Erythroblast (primary cell): ENCODE results near the gene PTPRD.

ENCODE experiments used
- DNase-seq, 2 experiments: peaks; one replicate each; lab custom pipeline; 2025; lab: John Stamatoyannopoulos, UW
- GATA1 ChIP-seq: IDR thresholded peaks from 2 replicates; pipeline ENCODE4 v1.6.1; 2011; ENCODE audit warnings: low read depth, mild to moderate bottlenecking, control low read depth, low read length, moderate library complexity
- POLR2A ChIP-seq: IDR thresholded peaks from 2 replicates; pipeline ENCODE4 v1.6.1; 2011; ENCODE audit warnings: mild to moderate bottlenecking, low read length

PTPRD gene

DNA sequence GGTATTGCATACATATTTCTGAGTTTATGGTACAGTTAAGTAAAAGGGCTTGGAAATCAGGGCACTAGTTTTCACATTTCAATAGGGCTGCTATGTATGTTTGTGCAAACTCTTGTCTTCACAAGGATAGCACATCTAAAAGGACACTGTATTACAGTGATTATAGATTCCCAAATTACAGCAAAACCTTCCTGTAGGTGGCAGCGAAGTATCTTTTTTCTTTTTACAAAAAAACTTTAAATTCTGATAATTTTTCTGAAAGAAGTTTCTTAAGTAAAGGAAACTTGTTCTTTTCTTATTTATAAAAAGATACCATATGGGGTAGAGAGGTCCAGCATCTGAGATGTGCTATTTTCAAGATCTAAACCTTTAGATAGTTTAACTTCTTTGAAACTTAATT is 337.8 kb downstream of the PTPRD start:
- no peak for DNase-seq

DNA sequence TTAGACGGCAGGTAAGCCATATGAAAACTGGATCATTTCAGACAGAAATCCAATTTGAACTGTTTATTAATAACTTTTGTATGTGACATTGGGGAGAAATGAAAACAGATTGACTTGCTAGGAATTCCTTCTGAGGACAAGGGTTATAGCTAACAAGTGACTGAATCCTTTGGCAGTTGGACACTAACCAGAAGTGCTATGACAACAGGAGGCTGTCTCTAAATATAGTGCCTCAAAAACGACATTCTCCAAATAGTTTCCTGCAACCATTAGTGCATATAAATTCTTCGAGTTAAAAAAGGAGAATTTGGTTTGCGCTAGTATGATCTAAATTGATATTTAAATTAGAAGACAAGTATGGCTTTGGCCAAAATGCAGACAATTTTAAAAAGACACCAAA is 338.6 kb downstream of the PTPRD start:
- no peak for TF ChIP-seq GATA1
- no peak for DNase-seq

More for the DNA sequence above, 337.8 kb downstream of the PTPRD start:
- TF ChIP-seq POLR2A = no peak
- TF ChIP-seq GATA1 = no peak

DNA sequence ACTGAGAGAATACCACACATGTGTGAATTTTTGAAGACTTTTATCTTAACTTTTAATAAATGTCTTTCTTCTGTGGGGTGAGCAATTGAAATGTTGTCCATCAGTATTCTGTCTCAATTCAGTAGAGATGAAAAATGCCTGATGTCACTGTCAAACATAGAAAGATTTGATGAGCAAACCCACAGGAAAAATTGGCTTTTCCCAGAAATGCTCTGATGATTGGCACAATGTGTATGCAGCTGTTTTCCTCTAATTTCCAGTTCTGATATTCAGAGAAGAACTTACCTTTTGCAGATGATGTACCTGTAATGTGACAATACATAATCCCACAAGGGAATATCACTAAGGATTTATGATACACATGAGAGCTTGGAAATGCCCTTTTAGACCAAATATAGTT is 340.0 kb downstream of the PTPRD start:
- no peak for TF ChIP-seq POLR2A
- TF ChIP-seq GATA1 = no peak
- no peak for DNase-seq

DNA sequence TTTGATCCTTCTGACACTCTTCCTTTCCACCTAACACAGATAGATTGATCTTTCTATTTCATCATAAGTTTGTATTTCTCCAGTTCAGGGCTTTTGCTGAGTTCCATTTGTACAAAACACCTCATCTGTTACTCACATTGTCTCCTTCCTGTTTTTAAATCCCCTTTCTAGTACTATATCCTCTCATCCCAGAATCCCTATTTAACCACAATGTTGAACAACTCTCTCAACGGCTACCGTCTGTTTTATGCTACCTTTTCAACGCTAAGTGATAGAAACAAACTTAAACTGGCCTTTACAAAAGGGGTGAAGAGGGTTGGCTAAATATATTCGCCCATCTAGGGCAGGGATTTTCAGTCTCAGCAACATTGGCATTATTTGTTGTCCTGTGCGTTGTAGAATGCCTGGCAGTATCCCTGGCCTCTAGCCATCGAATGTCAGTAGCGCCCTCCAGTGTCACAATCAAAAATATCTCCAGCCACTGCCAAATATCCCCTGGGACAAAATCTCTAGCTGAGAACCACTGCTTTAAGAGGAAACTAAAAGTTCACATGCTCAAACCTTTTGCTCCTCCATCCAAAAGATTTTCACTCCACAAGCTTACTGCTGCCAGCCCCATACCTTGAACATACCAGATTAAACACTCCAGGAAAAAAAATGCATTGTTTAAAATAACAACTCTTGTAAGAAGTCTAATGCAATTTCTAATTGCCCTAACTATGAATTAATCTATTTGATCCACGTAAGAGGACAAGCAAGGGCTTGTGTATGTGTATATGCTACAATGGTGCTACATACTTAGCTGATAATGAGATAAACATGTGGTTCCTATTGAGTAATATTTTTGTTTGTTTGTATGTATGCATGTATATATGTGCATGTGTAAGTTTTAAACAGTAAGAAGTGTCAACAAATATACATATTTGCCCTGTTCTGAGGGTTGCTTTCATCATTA is 344.0 kb downstream of the PTPRD start:
- no peak for TF ChIP-seq GATA1
- peak; percentile 58 to 69 for DNase-seq

DNA sequence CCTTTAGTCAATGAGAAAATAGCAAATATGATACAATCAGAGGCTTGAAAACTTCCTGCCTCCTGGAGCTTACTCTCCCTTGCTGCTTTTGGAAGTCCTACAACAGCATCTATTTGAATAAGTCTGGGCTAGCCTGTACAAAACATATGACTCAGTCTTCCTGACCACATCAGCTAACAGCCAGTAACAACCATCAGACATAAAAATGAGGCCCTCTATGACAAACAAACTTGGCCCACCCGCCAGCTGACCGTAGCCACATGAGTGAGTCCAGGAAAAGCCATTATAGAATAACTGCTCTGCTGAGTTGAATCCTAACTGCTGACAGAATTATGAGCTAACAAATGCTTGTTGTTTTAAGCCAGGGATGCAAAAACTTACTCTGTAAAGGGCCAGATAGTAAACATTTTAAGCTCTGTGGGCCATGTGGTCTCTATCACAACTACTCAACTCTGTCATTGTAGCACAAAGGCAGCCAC is 347.6 kb downstream of the PTPRD start:
- no peak for DNase-seq

DNA sequence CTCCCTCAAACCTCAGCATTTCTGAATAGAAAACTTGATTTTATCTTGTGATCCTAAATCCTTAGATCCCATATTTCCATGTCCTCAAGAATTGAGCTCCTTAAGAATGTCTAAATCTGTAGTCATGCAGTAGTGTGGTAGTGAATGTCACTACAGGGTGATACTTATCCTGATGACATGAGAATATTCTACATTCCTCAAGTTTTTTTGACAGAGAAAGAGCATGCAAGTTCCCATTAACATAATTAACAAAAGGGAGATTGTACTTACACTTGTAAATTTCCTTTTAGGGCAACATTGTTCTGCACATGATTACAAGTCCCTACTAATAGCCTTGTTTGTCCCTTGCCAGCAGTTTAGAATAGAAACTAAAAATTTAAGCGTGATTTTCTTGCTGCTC is 352.3 kb downstream of the PTPRD start:
- no peak for TF ChIP-seq POLR2A
- TF ChIP-seq GATA1 = no peak
- no peak for DNase-seq

More for the DNA sequence above, 347.6 kb downstream of the PTPRD start:
- TF ChIP-seq GATA1 = no peak
- TF ChIP-seq POLR2A = no peak

DNA sequence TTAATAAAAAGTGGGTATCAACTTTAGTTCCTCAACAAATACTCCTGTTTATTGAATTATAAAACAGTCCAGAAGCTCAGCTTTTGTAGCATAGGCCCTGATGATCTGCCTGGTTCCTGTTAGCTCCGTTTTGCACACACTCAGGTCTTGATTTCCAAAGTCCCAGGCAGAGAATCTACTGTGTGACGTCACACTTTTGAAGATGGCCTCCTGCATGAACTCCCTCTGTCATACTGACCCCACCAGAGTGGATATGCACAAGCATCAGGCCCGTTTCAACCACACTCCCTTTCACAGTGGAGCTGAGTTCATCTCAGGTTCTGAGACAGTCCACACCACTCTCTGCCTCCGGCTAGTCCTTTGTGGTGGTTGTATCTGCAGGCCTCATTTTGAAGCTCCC is 353.1 kb downstream of the PTPRD start:
- DNase-seq = no peak

DNA sequence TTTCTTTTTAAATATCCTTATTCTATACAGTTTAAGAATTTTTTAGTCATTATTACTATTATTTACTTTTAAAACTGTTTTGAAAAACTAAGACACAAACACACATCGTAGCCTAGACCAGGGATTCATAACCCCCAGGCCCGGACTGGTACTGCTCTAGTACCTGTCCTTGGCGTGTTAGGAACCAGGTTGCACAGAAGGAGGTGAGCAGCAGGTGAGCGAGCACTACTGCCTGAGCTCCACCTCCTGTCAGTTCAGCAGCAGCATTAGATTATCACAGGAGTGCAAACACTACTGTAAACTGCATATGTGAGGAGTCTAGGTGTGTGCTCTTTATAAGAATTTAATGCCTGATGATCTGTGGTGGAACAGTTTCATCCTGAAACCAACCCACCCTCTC is 357.0 kb downstream of the PTPRD start:
- DNase-seq = no peak
- no peak for TF ChIP-seq POLR2A
- TF ChIP-seq GATA1 = no peak

More for the DNA sequence above, 353.1 kb downstream of the PTPRD start:
- TF ChIP-seq GATA1 = no peak

DNA sequence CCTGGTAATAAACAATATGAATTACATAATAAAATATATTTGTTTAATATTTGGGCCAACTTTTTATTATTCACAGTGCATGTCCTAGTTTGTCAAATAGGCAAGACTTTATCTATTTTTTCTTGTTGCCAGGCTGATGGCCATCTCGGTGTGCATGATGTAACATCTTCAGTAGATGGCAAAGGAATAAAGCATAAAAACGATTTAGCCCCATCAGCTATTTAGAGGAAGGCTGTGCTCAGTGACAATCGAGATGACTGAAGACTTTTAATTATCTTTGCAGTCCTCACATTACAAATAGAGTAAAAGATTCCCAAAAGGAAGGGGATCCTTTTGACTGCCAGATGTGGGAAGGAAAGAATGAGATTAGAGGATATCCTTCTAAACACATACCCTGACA is 358.5 kb downstream of the PTPRD start:
- peak in 1 of 2 experiments; percentile 21 for DNase-seq
- TF ChIP-seq POLR2A (no peak), GATA1 (no peak)

DNA sequence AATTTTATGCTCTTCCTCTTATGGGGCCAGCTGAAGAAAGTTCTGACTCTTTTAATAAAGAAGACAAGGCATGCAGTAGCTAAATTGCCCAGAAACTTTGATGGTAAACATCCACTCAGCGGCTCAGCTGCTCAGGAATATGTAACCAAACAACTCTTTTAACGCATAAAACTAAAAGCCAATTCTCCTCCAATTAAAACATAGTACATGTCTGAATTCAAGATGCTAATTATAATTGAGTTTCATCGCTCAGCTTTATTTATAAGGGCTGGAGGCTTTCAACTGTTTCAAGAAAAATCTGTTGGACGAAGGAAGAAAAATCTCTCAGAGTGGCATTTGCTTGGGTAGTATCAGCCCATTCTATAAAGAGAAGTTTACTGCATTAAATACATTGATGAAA is 359.5 kb downstream of the PTPRD start:
- no peak for TF ChIP-seq GATA1
- no peak for TF ChIP-seq POLR2A

DNA sequence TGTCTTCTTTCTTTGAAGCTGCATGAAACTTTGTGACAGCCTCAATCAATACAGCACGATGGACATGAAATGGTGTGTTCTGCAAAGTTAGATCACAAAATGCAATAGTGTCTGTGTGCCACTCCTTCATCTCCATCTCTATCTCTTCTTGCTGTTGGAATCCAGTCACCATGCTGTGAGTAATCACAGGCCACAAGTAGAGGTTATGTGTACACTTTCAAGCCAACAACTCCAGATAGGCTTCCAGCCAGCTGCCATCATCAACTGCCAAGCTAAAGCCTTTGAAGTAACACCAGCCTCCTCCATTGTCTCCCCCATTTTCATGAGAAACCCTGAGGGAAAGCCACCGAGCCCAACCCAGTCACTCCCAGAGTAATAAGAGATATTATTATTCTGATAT is 360.6 kb downstream of the PTPRD start:
- TF ChIP-seq GATA1 (no peak), POLR2A (no peak)
- DNase-seq = peak; percentile 90 to 97

More for the DNA sequence above, 359.5 kb downstream of the PTPRD start:
- DNase-seq = no peak

DNA sequence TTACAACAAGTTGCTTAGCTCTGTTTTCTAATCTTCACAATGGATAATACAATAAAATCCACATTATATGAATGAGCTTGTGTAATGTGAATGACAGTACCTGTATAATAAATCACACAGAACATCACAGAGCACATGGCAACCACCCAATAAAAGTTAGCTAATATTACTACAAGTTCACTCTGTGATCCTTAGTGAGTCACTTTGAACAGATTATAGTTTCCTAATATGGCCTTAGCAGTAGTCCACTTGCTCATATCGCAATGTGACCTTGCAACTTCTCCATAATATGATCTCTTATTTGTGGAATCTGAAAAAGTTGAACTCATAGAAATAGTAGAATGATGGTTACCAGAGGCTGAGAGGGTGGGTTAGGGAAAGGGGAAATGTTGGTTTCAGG is 361.3 kb downstream of the PTPRD start:
- DNase-seq = peak; percentile 48 to 70
- TF ChIP-seq GATA1 (no peak), POLR2A (no peak)

DNA sequence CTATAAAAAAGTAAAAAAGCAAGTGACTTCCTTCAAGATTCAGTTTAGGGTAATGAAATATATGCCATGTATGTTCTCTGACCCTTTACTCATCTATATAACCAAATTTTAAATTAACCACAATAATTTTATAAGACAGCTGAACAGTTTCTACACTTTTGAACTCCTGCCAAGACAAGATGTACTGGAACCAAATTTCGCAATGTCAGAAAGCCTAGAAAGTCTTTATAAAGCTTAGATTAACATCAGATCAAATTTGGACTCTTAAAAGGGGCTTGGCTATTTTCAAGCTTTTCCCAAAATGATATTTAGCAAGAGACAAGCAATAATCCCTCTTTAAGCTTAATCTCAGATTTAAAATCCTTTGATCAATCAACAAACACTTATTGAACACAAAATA is 362.6 kb downstream of the PTPRD start:
- TF ChIP-seq POLR2A = no peak
- no peak for TF ChIP-seq GATA1

DNA sequence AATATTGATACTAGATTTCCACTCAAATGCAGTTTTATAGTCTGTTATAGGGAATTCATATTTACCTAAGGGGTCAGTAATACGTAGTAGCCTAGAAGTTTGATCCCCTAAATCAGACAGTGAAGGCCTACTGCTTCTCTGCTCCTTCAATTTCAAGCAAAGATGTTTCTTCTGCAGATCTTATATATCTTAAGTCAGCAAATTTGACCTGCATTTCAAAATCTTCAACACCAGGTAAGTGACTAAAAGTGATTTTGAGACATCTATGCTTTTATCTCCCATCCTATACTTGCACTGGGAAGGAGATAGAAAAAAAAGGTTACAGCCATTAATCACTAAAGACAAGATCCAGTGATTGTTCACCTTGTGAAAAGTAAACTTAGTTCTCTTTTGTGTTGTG is 363.9 kb downstream of the PTPRD start:
- no peak for DNase-seq
- TF ChIP-seq POLR2A = no peak
- no peak for TF ChIP-seq GATA1

More for the DNA sequence above, 362.6 kb downstream of the PTPRD start:
- DNase-seq = peak; percentile 3 to 27
